Loucy (cell line): Measurements from ENCODE around the gene PIK3C3.
"Not testable (repeated sequence)": the region's sequence is repeated elsewhere in the genome, so short reads cannot be mapped to it uniquely, and the experiment has no call there.

ENCODE experiments used
- CTCF ChIP-seq: fragments of 200-600 bp; sonication (generic); conservative IDR thresholded peaks from 2 replicates; pipeline ENCODE4 v1.5.1; 2014; ENCODE audit warnings: mild to moderate bottlenecking, antibody characterized with exemption, low read length
- EZH2phosphoT487 ChIP-seq: fragments of 200-600 bp; IDR thresholded peaks from 2 replicates; pipeline ENCODE4 v1.6.1; 2018; ENCODE audit warnings: antibody characterized with exemption, mild to moderate bottlenecking, moderate library complexity, borderline replicate concordance

- not testable (repeated sequence) for TF ChIP-seq EZH2phosphoT487, CTCF
Measured at GRCh38 chr18:42049536-42049935, 94.5 kb downstream of the PIK3C3 start.
